OCI-LY7 (cell line): ENCODE results near the gene RBM18.

Source experiments
- EZH2phosphoT487 ChIP-seq: fragments of 200-600 bp; sonication (generic); IDR thresholded peaks from 2 replicates; pipeline ENCODE4 v1.6.1; 2018; ENCODE audit warnings: low read depth, borderline replicate concordance, mild to moderate bottlenecking, mixed run types, antibody characterized with exemption, low read length, moderate library complexity, mixed read lengths
- TF ChIP-seq, protein P1 (sequence below): fragments of 200-600 bp; sonication (generic); conservative IDR thresholded peaks from 2 replicates; pipeline ENCODE4 v1.5.1; 2014; ENCODE audit warnings: mild to moderate bottlenecking, antibody characterized with exemption, low read length, moderate library complexity, mixed read lengths

DNA sequence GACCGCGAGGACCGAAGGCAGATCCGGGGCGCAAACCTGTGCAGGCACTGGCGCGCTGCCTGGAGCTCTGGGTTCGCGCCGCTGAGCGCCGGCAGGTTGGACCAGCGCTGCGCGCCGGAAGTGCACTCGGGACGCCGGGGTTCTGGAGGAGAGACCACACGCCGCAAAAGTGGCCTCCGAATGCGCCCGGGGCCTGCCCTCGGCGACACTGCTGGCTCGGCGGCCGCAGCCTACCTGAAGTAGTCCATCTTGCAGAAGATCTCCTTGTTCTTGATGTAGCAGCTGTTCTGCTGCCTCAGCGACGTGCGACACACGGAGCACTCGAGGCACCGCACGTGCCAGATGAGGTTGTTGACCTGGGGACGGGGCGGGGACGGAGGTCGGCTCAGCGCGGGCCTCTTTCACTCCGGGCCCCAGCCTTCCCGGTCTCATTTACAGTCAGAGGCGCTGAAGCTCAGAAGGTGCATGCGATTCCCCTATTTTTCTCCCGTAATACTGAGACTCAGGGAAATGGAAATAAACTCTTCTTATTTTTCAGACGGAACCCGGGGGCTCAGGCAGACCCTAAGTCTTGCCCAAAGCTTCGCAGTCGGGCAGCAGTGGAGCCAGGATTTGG, 38.4 kb downstream of the RBM18 start:
- TF ChIP-seq, protein P1, sequence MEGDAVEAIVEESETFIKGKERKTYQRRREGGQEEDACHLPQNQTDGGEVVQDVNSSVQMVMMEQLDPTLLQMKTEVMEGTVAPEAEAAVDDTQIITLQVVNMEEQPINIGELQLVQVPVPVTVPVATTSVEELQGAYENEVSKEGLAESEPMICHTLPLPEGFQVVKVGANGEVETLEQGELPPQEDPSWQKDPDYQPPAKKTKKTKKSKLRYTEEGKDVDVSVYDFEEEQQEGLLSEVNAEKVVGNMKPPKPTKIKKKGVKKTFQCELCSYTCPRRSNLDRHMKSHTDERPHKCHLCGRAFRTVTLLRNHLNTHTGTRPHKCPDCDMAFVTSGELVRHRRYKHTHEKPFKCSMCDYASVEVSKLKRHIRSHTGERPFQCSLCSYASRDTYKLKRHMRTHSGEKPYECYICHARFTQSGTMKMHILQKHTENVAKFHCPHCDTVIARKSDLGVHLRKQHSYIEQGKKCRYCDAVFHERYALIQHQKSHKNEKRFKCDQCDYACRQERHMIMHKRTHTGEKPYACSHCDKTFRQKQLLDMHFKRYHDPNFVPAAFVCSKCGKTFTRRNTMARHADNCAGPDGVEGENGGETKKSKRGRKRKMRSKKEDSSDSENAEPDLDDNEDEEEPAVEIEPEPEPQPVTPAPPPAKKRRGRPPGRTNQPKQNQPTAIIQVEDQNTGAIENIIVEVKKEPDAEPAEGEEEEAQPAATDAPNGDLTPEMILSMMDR, result no peak
- no peak for TF ChIP-seq EZH2phosphoT487
